ENCODE measurements around the gene CDH23.

Gene CDH23

GRCh38 chr10:71618176-71618575, 221.5 kb downstream of the CDH23 start:
- H3K4me3 ChIP-seq (ENCODE audit: low read depth, low read length): no peak overlapping the region
- TF ChIP-seq, protein P1, sequence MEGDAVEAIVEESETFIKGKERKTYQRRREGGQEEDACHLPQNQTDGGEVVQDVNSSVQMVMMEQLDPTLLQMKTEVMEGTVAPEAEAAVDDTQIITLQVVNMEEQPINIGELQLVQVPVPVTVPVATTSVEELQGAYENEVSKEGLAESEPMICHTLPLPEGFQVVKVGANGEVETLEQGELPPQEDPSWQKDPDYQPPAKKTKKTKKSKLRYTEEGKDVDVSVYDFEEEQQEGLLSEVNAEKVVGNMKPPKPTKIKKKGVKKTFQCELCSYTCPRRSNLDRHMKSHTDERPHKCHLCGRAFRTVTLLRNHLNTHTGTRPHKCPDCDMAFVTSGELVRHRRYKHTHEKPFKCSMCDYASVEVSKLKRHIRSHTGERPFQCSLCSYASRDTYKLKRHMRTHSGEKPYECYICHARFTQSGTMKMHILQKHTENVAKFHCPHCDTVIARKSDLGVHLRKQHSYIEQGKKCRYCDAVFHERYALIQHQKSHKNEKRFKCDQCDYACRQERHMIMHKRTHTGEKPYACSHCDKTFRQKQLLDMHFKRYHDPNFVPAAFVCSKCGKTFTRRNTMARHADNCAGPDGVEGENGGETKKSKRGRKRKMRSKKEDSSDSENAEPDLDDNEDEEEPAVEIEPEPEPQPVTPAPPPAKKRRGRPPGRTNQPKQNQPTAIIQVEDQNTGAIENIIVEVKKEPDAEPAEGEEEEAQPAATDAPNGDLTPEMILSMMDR (IDR thresholded peaks at IDR 0.05; ENCODE audit: borderline replicate concordance, insufficient read depth, low read depth, low read length): no peak

DNA sequence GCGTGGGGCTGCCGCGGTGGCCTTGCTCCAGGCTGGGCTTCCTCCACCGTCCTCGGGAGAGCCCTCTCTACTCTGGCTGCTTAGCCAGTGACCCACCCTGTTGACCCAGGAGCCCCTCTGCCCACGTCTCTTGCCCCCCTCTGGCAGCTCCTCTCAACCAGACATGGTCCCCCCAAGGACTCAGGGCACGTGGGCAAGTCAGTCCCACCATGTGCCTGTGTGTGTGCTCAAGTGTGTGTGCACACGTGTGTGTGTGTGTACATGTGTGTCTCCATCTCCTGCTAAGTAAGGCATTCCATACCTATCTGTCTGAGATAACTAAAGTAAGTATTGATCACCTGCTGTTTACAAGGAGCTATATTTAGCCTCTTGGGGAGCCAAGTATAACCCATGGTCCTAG, 221.9 kb downstream of the CDH23 start:
- no peak overlapping the region for H3K4me3 ChIP-seq (ENCODE audit: low read depth, low read length)
- TF ChIP-seq, protein P1 (IDR thresholded peaks at IDR 0.05; ENCODE audit: borderline replicate concordance, insufficient read depth, low read depth, low read length): no peak

DNA sequence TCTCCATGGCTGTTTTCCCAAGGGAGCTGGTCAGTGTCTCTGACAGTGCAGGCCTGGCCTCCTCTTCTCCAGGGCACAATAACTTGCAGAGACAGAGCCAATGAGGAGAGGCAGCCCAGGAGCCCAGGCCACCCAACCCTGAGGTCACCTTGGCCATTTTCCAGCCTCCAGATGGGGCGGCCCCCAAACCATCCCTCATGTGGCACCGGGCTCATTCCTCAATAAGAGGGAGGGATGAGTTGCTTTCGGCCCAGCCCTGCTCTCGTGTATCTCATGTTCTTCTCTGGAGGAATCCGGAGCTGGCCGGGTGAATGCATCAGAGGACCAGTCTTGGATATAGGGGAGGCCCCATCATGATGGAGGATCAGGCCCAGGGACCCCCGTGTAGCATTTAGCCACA, 223.9 kb downstream of the CDH23 start:
- H3K4me3 ChIP-seq (ENCODE audit: low read depth, low read length): no peak overlapping the region
- TF ChIP-seq, protein P1 (IDR thresholded peaks at IDR 0.05; ENCODE audit: borderline replicate concordance, insufficient read depth, low read depth, low read length): no peak

DNA sequence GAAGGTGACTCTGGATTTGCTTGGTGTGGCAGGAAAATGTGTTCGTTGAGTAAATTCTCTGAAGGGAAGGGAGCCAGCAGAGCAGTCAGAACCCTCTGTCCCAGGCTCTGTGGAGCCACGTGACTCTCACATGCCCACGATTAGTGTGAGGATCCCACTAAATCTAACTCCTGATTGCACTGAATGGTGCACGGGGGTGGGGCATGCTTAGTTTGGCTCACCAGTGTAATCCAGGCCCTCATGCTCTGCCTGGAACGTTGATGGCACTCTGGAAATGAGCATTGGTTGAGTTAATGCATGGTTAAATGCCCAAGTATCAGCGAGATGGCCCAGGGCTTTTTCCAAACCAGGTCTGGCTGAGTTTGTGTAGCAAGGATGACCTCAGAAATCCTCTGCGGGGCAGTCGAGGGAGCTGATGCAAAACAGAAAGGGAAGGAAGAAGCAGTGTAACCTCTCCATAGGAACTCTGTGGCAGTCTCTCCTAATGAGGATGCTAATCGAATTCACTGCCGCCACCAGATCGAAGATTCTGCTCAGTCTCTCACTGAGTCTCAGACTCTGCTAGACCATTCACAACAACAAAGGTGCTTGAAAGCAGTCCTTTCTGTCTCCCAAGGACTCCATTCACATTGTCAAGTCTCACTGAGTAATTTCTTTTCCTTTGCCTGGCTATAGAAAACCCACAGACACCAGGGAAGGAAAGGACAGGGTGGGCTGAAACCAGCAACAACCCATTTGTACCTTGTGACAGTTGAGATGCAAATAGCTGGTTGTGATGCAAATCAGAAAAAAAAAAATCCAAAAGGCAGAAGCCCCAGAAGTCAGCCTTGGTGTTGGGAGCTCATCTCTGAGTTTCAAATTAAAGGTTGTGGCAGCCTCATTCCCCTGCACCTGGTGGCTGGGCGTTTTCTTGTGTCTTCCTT, 224.8 kb downstream of the CDH23 start:
- H3K4me3 ChIP-seq (ENCODE audit: low read depth, low read length): no peak overlapping the region
- TF ChIP-seq, protein P1 (IDR thresholded peaks at IDR 0.05; ENCODE audit: borderline replicate concordance, insufficient read depth, low read depth, low read length): no peak

- TF ChIP-seq, protein P1 (IDR thresholded peaks at IDR 0.05; ENCODE audit: borderline replicate concordance, insufficient read depth, low read depth, low read length): no peak
Measured at GRCh38 chr10:71622154-71622526, 225.4 kb downstream of the CDH23 start.

GRCh38 chr10:71622616-71623015, 225.9 kb downstream of the CDH23 start:
- TF ChIP-seq, protein P1 (IDR thresholded peaks at IDR 0.05; ENCODE audit: borderline replicate concordance, insufficient read depth, low read depth, low read length): no peak
- H3K4me3 ChIP-seq (ENCODE audit: low read depth, low read length): no peak overlapping the region

More at GRCh38 chr10:71622154-71622526, 225.4 kb downstream of the CDH23 start:
- no peak overlapping the region for H3K4me3 ChIP-seq (ENCODE audit: low read depth, low read length)

All from GM12875 (cell line).